ENCODE data around the gene CDCP2.

DNA sequence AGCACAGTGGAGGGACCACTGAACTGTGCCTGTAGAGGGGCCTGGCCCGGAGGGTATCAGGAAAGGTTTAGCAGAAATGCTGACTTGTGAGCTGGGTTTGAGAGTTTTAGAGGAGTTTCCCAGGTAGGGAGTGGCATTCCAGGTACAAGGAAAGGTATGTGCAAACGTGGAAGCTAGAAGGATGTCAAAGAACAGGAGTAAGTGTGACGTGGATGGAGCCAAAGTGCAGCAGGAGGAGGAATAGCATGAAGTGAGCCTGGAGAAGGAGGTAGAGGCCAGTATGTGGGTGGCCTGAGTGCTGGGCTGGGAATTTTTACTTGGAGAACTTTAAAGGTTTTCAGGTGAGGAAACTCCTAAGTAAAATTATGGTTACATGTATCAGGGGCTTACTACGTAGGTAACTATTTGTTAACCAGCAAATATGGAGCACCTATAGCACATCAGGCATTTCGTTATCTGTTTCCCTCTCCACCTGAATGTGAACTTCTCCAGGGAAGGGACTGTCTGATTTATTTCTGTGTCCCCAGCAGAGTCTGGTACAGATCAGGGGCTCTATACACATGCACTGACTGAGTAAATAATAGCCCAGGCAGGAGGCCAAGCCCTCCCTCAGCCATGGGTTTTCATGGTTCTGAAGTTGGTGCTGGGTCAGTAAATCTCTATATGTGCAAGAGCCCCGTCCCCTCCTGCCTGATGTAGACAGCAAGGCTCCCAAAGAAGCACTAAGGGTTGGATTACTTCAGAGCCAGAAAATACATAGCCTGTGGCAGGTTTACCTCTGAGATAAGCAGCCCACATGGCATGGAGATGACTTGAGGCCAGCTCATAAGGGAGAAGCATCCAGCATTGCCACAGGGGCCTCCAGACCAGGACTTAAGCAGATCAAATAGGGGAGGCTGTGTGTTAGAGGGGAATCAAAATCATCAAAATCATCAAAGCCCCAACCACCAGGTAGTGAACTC lies 43.4 kb downstream of the CDCP2 start:
- TF ChIP-seq, protein P1, sequence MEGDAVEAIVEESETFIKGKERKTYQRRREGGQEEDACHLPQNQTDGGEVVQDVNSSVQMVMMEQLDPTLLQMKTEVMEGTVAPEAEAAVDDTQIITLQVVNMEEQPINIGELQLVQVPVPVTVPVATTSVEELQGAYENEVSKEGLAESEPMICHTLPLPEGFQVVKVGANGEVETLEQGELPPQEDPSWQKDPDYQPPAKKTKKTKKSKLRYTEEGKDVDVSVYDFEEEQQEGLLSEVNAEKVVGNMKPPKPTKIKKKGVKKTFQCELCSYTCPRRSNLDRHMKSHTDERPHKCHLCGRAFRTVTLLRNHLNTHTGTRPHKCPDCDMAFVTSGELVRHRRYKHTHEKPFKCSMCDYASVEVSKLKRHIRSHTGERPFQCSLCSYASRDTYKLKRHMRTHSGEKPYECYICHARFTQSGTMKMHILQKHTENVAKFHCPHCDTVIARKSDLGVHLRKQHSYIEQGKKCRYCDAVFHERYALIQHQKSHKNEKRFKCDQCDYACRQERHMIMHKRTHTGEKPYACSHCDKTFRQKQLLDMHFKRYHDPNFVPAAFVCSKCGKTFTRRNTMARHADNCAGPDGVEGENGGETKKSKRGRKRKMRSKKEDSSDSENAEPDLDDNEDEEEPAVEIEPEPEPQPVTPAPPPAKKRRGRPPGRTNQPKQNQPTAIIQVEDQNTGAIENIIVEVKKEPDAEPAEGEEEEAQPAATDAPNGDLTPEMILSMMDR (IDR thresholded peaks at IDR 0.05), result no peak
- no peak for TF ChIP-seq POLR2A (IDR thresholded peaks at IDR 0.05)

Data from body of pancreas (tissue), 4 donors.